ENCODE results near the gene OR9Q1.

The OR9Q1 gene

GRCh38 chr11:58057481-58057880, 33.8 kb downstream of the OR9Q1 start:
- no peak overlapping the region for H3K4me2 ChIP-seq (ENCODE audit: low read depth, low read length, poor library complexity, severe bottlenecking)
- no peaks in the 10 kb centered on the region for H3K4me1 ChIP-seq (ENCODE audit: insufficient read depth, low read length, poor library complexity, severe bottlenecking)
- no peaks in the 10 kb centered on the region for H3K27me3 ChIP-seq (ENCODE audit: insufficient read depth, low read length, poor library complexity, severe bottlenecking)
- H3F3A ChIP-seq (ENCODE audit: low read depth), result no peaks in the 10 kb centered on the region
- no peak overlapping the region for H3K4me3 ChIP-seq (ENCODE audit: low read length, poor library complexity, severe bottlenecking)
- no peaks in the 10 kb centered on the region for H3K79me2 ChIP-seq (ENCODE audit: insufficient read depth, low read length)
- no peaks in the 10 kb centered on the region for H4K20me1 ChIP-seq (ENCODE audit: insufficient read depth, low read length, poor library complexity, severe bottlenecking)
- H3K9me3 ChIP-seq (ENCODE audit: insufficient read depth, low read depth, low read length), result no peaks in the 10 kb centered on the region
- TF ChIP-seq EZH2phosphoT487 (IDR thresholded peaks at IDR 0.05; ENCODE audit: borderline replicate concordance) (no peak), CTCF (conservative IDR thresholded peaks at IDR 0.05; ENCODE audit: low read length) (no peak)
- no peak overlapping the region for H2AFZ ChIP-seq (ENCODE audit: low read length)
- H3K9ac ChIP-seq (ENCODE audit: low read depth, low read length, poor library complexity, severe bottlenecking), result no peak overlapping the region
- no peaks in the 10 kb centered on the region for H3K36me3 ChIP-seq (ENCODE audit: insufficient read depth, low read length)
- H3K9me2 ChIP-seq (replicated peaks; ENCODE audit: low read depth, low read length), result no peaks in the 10 kb centered on the region

- no peaks in the 10 kb centered on the region for H3K9me2 ChIP-seq (replicated peaks; ENCODE audit: low read depth, low read length)
- no peak overlapping the region for H3K4me3 ChIP-seq (ENCODE audit: low read length, poor library complexity, severe bottlenecking)
- TF ChIP-seq EZH2phosphoT487 (IDR thresholded peaks at IDR 0.05; ENCODE audit: borderline replicate concordance), result no peak
- no peak for TF ChIP-seq CTCF (conservative IDR thresholded peaks at IDR 0.05; ENCODE audit: low read length)
- H3K36me3 ChIP-seq (ENCODE audit: insufficient read depth, low read length), result no peaks in the 10 kb centered on the region
- no peaks in the 10 kb centered on the region for H3K27me3 ChIP-seq (ENCODE audit: insufficient read depth, low read length, poor library complexity, severe bottlenecking)
- no peak overlapping the region for H2AFZ ChIP-seq (ENCODE audit: low read length)
- H3K79me2 ChIP-seq (ENCODE audit: insufficient read depth, low read length), result no peaks in the 10 kb centered on the region
- H3K4me2 ChIP-seq (ENCODE audit: low read depth, low read length, poor library complexity, severe bottlenecking), result no peak overlapping the region
- no peaks in the 10 kb centered on the region for H4K20me1 ChIP-seq (ENCODE audit: insufficient read depth, low read length, poor library complexity, severe bottlenecking)
- H3F3A ChIP-seq (ENCODE audit: low read depth), result no peaks in the 10 kb centered on the region
- no peaks in the 10 kb centered on the region for H3K4me1 ChIP-seq (ENCODE audit: insufficient read depth, low read length, poor library complexity, severe bottlenecking)
- no peaks in the 10 kb centered on the region for H3K9me3 ChIP-seq (ENCODE audit: insufficient read depth, low read depth, low read length)
- no peak overlapping the region for H3K9ac ChIP-seq (ENCODE audit: low read depth, low read length, poor library complexity, severe bottlenecking)
Observed at GRCh38 chr11:58058276-58059006, 34.8 kb downstream of the OR9Q1 start.

- Histone ChIP-seq H3K9me2 (replicated peaks; ENCODE audit: low read depth, low read length) (no peaks in the 10 kb centered on the region), H3K4me1 (ENCODE audit: insufficient read depth, low read length, poor library complexity, severe bottlenecking) (no peaks in the 10 kb centered on the region), H3K36me3 (ENCODE audit: insufficient read depth, low read length) (no peaks in the 10 kb centered on the region), H3K27me3 (ENCODE audit: insufficient read depth, low read length, poor library complexity, severe bottlenecking) (no peaks in the 10 kb centered on the region), H3K79me2 (ENCODE audit: insufficient read depth, low read length) (no peaks in the 10 kb centered on the region), H3K4me3 (ENCODE audit: low read length, poor library complexity, severe bottlenecking) (no peak overlapping the region), H3K9ac (ENCODE audit: low read depth, low read length, poor library complexity, severe bottlenecking) (no peak overlapping the region), H2AFZ (ENCODE audit: low read length) (no peak overlapping the region), H3K4me2 (ENCODE audit: low read depth, low read length, poor library complexity, severe bottlenecking) (no peak overlapping the region), H3F3A (ENCODE audit: low read depth) (no peaks in the 10 kb centered on the region), H3K9me3 (ENCODE audit: insufficient read depth, low read depth, low read length) (no peaks in the 10 kb centered on the region), H4K20me1 (ENCODE audit: insufficient read depth, low read length, poor library complexity, severe bottlenecking) (no peaks in the 10 kb centered on the region)
- no peak for TF ChIP-seq EZH2phosphoT487 (IDR thresholded peaks at IDR 0.05; ENCODE audit: borderline replicate concordance)
- TF ChIP-seq CTCF (conservative IDR thresholded peaks at IDR 0.05; ENCODE audit: low read length), result no peak
Observed at GRCh38 chr11:58059007-58059350, 35.3 kb downstream of the OR9Q1 start.

Measured in Loucy (cell line).